Mesenteric fat pad (tissue), 1 donor: Measurements from ENCODE around the gene RPRD1B. TPM values are rescaled to one million over a fixed set of nuclear protein-coding genes. Genes with fewer than 3 reads are reported as not detected.
"Not testable (repeated sequence)": the region's sequence is repeated elsewhere in the genome, so short reads cannot be mapped to it uniquely, and the experiment has no call there.

ENCODE experiments used
- DNase-seq: peaks from one replicate; pipeline ENCODE4 v3.0.0-alpha.2; 2020; ENCODE audit warnings: low spot score
- total RNA-seq: library from RNA; stranded (reverse); fragmentation: NEBNext Ultra II Directional; extraction: Animal tissue kit (Norgen Biotek cat#: 25700); gene quantifications from one replicate; pipeline ENCODE4 v1.2.1, GENCODE V29; 2021
- donor health status: DM: yes; HTN: yes; CAD: no.

Gene RPRD1B
- total RNA-seq, 1 donor from 2014 or later: 24.4 TPM

GRCh38 chr20:38001173-38001875 is 32.2 kb upstream of the RPRD1B start:
- no peak for DNase-seq

- no peak for DNase-seq
Observed at GRCh38 chr20:38001981-38002380, 31.6 kb upstream of the RPRD1B start.

- DNase-seq: no peak
Observed at GRCh38 chr20:38002422-38002821, 31.1 kb upstream of the RPRD1B start.

- no peak for DNase-seq
Observed at GRCh38 chr20:38004416-38004815, 29.1 kb upstream of the RPRD1B start.

- DNase-seq: no peak
Observed at GRCh38 chr20:38005903-38006302, 27.6 kb upstream of the RPRD1B start.

- DNase-seq: no peak
Observed at GRCh38 chr20:38007526-38007925, 26.0 kb upstream of the RPRD1B start.

DNA sequence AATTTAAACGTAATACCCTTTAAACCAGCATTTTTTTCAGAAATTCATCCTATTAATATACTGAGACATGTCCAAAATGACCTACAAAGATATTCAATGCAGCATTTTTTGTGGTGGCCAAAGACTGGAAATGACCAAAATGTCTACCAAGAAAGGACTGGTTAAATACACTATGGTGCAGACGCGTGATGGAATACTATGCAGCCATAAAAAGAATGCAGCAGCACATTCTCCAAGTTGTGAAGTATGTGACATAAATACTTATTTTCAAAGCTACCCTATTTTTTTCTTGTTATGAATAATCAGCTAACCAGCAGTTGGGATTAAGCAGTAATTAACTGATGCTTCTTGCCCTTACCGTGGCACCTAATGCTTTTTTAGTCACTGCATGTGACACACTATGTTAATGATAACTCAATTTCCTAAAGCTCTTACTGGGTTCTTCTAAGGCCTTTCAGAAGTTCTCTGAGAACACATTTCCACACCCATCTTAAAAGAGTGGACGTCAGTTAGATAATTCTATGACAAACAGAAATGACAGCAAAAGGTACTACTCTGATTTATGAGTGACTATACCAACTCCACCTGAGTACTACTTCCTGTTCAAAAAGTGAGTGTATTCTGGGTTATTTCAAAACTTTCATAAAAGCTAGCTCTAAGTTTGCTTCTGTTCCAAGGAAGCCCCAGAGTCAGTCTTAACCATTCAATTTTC is 25.2 kb upstream of the RPRD1B start:
- DNase-seq: no peak

GRCh38 chr20:38009416-38009815 is 24.1 kb upstream of the RPRD1B start:
- DNase-seq: not testable (repeated sequence)

DNA sequence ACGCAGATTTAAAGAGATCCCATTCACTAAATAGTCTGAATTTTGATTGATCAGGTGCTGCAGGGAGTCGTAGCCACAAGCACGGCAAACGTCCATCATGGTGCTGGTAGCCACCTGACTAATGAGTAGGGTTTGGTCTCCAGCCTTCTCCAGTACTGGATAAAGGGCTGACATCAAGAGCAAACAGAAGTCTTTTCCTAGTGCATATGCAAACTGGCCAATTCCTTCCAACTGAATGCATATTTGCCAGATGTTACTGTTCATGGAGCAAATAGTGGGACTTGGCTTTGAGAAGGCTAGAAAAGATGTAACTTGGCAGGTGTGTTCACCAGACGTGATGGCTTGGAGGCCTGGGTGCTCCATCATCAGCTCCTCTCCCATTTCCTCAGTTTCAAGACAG is 21.9 kb upstream of the RPRD1B start:
- no peak for DNase-seq

GRCh38 chr20:38012332-38012731 is 21.2 kb upstream of the RPRD1B start:
- DNase-seq: no peak

GRCh38 chr20:38013887-38014286 is 19.7 kb upstream of the RPRD1B start:
- DNase-seq: no peak

DNA sequence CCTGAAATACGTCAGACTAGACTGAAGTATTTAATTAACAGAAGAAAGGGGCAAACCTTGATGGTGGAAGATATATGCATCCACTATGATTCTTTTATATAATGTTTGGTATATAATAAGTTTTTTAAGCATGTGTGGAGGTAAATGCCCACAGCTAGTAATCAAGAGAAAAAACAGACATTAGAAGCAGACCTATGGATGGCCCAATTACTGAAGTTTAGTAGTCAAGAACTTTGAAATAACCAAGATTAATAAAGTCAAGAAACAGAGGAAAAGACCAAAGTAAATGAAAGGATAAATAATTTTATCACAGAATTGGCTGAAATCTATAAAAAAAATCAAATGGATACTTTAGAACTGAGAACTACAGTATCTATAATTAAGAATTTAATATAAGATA is 15.6 kb upstream of the RPRD1B start:
- DNase-seq: no peak

DNA sequence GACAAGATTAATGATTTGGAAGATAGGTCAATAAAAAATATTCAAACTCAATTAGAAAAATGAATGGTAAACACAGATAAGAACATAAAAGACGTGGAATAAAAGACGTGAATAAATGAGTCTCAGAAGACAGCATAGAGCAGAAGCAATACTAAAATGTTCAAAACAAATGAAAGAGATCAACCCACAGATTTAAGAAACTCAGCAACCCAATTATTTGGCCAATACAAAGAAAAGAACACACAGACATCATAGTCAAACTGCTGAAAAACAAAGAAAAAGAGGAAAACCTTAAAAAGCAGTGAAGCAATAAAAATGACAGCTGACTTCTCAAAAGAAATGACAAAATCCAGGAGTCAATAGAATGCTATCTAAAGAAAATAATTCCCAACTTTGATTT is 15.2 kb upstream of the RPRD1B start:
- DNase-seq: no peak

GRCh38 chr20:38021087-38021772 is 12.3 kb upstream of the RPRD1B start:
- no peak for DNase-seq

DNA sequence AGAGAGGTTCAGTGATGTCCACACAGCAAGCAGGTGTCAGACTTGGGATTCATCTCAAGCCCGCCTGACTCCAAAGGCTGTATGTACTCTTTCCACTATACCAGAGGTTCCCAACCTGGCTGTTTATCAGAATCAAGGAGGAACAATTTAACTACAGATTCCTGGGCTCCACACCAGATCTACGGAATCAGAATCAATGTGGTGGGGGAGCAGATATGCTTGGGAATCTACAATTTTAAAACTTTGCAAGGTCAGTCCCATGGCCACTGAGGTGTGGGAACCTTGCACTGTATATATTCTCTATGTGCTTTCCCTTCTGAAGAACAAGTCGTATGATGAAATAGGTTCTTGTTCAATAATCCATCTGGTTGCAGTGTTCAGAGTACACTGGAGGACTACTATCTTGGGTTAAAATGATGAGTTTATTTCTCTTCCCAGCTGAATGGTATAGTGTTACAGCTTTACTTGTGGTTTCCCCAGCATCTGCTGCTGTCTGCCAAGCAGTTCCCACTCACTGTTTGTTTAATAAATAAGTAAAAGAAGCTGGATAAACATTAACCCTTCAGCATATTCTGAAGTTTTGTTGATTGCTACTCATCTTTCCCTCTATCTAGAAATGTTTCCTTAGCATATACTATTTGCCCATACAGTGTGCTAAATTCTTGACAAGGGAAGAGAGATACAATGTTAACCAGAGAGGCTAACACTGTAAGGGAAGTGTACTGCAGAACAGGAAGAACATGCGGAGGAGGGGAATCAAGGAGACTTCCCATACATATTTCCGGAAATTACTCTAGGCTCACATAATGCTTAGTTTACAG is 10.2 kb upstream of the RPRD1B start:
- DNase-seq: no peak

DNA sequence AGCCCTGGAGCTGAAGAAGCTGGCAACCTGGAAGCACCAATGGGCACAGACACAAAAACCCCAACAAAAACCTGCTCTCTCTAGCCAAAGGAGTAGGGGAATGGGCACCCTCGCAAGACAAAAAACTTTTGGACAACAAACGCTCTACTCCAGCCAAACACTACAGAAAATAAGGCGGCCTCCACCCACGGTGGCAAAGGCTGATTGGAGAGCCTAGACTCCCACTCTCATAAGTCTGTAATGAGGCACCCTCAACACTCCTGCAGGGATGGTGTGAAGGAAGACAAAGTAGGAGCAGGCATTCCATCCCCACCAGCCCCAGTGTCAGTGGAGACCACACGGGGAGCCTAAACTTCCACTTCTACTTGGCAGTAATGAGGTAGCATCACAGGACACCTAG is 9.1 kb upstream of the RPRD1B start:
- DNase-seq: no peak

DNA sequence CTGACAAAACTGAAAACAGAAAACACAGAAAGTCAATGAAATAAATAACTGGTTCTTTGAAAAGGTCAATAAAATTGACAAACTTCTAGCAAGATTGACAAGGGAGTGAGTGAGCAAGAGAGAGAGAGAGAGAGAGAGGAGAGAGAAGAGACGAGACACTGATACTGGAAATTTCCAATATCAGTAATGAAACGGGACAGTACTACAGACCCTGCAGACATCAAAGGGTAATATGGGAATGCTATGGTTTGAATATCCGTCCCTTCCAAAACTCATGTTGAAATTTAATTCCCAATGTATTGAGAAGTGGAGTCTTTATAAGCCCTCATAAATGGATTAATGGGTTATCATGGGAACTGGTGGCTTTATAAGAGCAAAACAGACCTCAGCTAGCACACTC is 4.1 kb upstream of the RPRD1B start:
- no peak for DNase-seq

- no peak for DNase-seq
Observed at GRCh38 chr20:38031957-38032356, 1.6 kb upstream of the RPRD1B start.

DNA sequence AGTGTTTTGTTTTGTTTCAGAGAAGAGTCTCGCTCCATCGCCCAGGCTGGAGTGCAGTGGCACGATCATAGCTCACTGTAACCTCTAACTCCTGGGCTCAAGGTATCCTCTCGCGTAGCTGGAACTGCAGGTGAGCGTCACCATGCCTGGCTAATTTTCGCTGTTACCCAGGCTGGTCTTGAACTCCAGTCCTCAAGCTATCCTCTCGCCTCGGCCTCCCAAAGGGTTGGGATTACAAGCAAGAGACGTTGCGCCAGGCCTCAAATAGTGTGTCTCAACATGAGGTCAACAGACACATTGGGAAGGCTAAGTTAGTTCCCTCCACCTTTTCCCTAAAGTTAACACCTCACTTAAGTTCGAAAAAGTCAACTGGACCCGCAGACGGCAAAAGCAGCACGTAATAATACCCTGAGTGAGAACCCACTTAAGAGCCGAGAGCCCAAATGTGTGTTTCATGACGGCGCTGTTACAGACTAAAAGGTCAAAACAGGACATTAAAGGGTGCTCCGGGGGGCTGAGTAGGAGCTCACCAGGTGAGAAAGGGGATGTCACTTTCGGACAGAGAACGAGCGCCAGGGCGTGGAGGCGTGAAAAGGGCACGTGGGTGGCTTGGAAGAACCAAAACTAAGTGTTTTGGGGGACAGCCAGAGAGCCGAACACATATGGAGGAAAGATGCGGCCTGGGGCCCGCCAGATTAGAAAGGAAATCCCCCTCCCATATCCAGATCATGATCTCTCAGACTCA is 789 bp upstream of the RPRD1B start:
- DNase-seq: no peak

GRCh38 chr20:38034108-38034649 is 633 bp downstream of the RPRD1B start:
- no peak for DNase-seq

- DNase-seq: no peak
Observed at GRCh38 chr20:38034961-38035360, 1.4 kb downstream of the RPRD1B start.
